Measurements from ENCODE around the gene SLX9. TPM values are rescaled to one million over a fixed set of nuclear protein-coding genes. Genes with fewer than 3 reads are reported as not detected.

SLX9 gene
- total RNA-seq, 1 donor from 2014 or later, result 30.4 TPM

DNA sequence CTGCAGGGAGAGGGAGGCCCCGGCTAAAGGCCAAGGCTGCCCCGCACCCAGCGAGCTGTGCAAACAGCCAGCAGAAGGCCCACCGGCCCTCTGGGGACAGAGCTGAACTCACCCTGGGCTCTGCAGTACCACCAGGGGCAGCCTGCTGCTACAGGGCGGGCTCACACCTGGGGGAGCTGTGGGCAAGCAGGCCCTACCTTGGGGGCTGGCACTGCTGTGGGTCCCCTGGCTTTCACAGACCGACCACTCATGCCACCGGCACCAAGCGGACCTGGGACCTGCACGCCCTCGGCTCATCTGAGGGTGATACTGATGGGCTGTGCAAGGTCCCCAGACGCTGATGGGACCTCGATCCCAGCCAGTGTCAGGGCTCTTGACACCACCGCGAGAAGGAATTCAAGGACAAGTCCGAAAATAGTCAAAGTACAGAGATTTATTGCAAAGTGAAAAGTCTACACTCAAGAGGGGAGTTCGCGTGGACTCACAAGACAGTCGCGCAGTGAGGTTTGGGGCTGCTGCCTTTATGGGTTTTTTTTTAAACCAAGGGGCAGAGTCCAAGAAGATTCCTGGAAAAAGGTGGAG is 73.5 kb downstream of the SLX9 start:
- Mint-ChIP-seq H3K27me3 (ENCODE audit: unreplicated experiment) (no peaks in the 10 kb centered on the region), H3K4me3 (ENCODE audit: unreplicated experiment) (no peak overlapping the region), H3K36me3 (ENCODE audit: unreplicated experiment) (no peaks in the 10 kb centered on the region), H3K27ac (ENCODE audit: unreplicated experiment) (no peak overlapping the region), H3K4me1 (ENCODE audit: unreplicated experiment) (peaks cover 61% of the 10 kb centered on the region), H3K9me3 (ENCODE audit: unreplicated experiment) (peaks cover 9% of the 10 kb centered on the region)
- no peak for DNase-seq (ENCODE audit: extremely low spot score, unreplicated experiment)
- TF ChIP-seq, protein P1, sequence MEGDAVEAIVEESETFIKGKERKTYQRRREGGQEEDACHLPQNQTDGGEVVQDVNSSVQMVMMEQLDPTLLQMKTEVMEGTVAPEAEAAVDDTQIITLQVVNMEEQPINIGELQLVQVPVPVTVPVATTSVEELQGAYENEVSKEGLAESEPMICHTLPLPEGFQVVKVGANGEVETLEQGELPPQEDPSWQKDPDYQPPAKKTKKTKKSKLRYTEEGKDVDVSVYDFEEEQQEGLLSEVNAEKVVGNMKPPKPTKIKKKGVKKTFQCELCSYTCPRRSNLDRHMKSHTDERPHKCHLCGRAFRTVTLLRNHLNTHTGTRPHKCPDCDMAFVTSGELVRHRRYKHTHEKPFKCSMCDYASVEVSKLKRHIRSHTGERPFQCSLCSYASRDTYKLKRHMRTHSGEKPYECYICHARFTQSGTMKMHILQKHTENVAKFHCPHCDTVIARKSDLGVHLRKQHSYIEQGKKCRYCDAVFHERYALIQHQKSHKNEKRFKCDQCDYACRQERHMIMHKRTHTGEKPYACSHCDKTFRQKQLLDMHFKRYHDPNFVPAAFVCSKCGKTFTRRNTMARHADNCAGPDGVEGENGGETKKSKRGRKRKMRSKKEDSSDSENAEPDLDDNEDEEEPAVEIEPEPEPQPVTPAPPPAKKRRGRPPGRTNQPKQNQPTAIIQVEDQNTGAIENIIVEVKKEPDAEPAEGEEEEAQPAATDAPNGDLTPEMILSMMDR (IDR thresholded peaks at IDR 0.05), result no peak

DNA sequence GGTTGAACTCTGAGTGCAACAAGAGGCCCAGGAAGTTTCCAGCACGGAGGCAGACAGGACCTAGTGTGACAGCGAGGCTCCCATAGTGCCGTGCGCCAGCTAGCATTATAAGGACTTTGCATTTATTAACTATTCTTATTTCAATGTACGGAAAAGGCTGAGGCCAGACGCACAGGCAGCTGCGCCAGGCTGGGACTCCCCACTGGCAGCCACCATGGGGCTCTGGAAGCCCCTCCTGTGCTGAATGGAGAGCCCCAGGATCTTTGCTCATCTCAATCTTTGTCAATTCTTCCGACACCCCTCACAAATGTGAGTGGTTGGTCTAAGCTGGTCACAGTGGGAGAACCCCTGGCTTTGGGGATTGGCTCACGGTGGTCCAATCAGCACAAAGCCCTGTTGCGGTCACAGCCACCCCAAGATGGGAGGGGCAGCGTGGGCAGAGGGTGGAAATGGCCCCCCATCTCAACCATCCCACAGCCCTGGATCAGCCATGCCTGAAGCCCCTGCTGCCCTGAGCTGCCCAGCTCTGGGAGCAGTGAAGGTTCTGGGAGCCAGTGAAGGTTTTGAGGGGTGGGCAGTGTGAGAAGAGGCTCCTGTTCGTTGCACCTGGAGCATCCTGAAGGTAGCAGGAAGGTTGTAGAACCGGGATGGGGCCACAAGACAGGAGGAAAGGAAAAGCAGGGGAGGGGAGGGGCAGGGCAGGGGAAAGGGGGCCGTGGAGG is 75.1 kb downstream of the SLX9 start:
- Mint-ChIP-seq H3K27ac (ENCODE audit: unreplicated experiment) (no peak overlapping the region), H3K9me3 (ENCODE audit: unreplicated experiment) (no peaks in the 10 kb centered on the region), H3K27me3 (ENCODE audit: unreplicated experiment) (no peaks in the 10 kb centered on the region), H3K36me3 (ENCODE audit: unreplicated experiment) (no peaks in the 10 kb centered on the region), H3K4me1 (ENCODE audit: unreplicated experiment) (peaks cover 57% of the 10 kb centered on the region), H3K4me3 (ENCODE audit: unreplicated experiment) (no peak overlapping the region)
- TF ChIP-seq, protein P1 (IDR thresholded peaks at IDR 0.05), result no peak
- no peak for DNase-seq (ENCODE audit: extremely low spot score, unreplicated experiment)

DNA sequence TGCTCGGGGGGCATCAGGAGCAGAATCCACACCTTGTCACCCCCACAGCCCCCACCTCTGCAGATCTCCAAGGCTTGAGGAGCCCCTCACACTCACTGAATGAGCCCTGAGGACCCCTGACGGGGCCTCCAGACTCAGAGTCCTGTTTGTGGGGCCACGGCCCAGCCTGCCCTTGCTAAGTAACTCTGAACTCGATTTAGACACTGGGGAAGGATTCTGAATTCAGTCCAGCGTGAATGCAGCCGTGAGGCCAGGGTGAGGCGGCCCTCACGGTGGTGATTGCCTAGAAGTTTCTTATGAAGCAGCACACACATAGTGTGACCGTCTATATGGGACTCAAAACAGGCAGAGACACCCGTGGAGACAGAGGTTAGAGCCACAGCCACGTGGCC is 75.6 kb downstream of the SLX9 start:
- Mint-ChIP-seq H3K9me3 (ENCODE audit: unreplicated experiment) (no peaks in the 10 kb centered on the region), H3K4me1 (ENCODE audit: unreplicated experiment) (peaks cover 52% of the 10 kb centered on the region), H3K4me3 (ENCODE audit: unreplicated experiment) (no peak overlapping the region), H3K27me3 (ENCODE audit: unreplicated experiment) (no peaks in the 10 kb centered on the region), H3K36me3 (ENCODE audit: unreplicated experiment) (no peaks in the 10 kb centered on the region), H3K27ac (ENCODE audit: unreplicated experiment) (no peak overlapping the region)
- TF ChIP-seq, protein P1 (IDR thresholded peaks at IDR 0.05), result no peak
- DNase-seq (ENCODE audit: extremely low spot score, unreplicated experiment), result no peak

DNA sequence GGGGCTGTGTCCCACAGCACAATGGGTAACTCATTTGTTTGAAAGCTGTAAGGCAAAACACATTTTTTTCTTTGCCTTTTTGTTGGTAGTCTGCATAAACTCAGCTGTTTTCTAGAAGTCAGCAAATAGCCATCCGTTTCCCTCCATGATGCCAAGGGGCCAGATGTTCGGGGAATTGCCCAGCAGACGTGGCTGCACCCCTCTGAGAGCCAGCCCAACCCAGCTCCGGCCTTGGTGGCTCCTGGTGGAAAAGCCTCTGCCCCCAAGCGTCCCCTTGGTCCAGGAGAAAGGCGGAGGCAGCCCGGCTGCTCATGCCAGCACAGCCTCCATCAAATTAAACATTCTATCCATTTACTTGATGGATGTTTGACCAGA is 76.2 kb downstream of the SLX9 start:
- Mint-ChIP-seq H3K27ac (ENCODE audit: unreplicated experiment) (no peak overlapping the region), H3K4me1 (ENCODE audit: unreplicated experiment) (peaks cover 50% of the 10 kb centered on the region), H3K9me3 (ENCODE audit: unreplicated experiment) (no peaks in the 10 kb centered on the region), H3K4me3 (ENCODE audit: unreplicated experiment) (no peak overlapping the region), H3K27me3 (ENCODE audit: unreplicated experiment) (no peaks in the 10 kb centered on the region), H3K36me3 (ENCODE audit: unreplicated experiment) (no peaks in the 10 kb centered on the region)
- TF ChIP-seq, protein P1 (IDR thresholded peaks at IDR 0.05), result no peak
- DNase-seq (ENCODE audit: extremely low spot score, unreplicated experiment), result no peak

DNA sequence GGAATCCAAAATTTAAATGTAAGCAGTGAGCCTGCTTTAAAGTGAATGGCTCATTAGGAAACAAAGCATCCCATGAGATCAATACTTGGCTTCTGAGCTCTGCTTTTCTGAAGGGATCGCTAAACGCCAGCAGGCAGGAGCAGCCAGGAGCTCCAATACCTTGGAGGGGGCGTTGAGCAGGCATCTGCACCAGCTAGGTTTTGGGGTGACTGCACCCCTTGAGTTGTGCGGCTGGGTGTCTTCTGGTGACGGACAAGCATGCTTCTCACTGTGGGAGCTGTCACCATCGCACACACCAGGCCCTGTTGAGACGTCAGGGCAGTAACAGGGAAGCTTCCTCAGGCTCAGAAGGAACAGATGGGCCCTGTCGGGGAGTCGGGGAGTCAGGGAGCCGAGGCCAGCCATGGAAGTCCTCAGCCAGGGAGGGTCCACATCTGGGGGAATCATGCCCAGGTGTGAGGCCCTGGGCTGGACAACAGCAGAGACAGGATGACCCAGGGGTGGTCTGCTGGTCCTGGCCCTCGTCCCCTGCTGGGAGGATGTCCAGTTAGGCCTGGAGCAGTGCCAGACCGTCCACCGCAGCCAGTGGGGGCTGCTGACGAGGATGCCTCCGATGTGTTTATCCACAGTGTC is 76.7 kb downstream of the SLX9 start:
- Mint-ChIP-seq H3K9me3 (ENCODE audit: unreplicated experiment) (no peaks in the 10 kb centered on the region), H3K4me1 (ENCODE audit: unreplicated experiment) (peaks cover 45% of the 10 kb centered on the region), H3K27me3 (ENCODE audit: unreplicated experiment) (no peaks in the 10 kb centered on the region), H3K27ac (ENCODE audit: unreplicated experiment) (peak overlapping the region; percentile 56), H3K36me3 (ENCODE audit: unreplicated experiment) (no peaks in the 10 kb centered on the region), H3K4me3 (ENCODE audit: unreplicated experiment) (no peak overlapping the region)
- TF ChIP-seq, protein P1 (IDR thresholded peaks at IDR 0.05), result no peak
- DNase-seq (ENCODE audit: extremely low spot score, unreplicated experiment), result no peak
